ENCODE measurements around the gene TPBGL. TPM values are rescaled to one million over a fixed set of nuclear protein-coding genes. Genes with fewer than 3 reads are reported as not detected.

TPBGL gene
- total and polyA plus RNA-seq, 2 donors (not counting 1 experiment from before 2014, with no cell fraction given), result not detected

GRCh38 chr11:75263944-75264349 is 23.4 kb downstream of the TPBGL start:
- DNase-seq (ENCODE audit: low read depth in 2 of 2), result peak in 1 of 2 donors; percentile 41
- no peak for TF ChIP-seq CTCF (conservative IDR thresholded peaks at IDR 0.05 in 1 of 2, IDR thresholded peaks at IDR 0.05 in 1 of 2; ENCODE audit: low read depth in 1 of 2, low read length in 2 of 2)
- no peak for TF ChIP-seq EZH2 (IDR thresholded peaks at IDR 0.05; ENCODE audit: low read length, missing control alignments)
- Histone ChIP-seq H3K9me3 (ENCODE audit: control insufficient read depth, insufficient read depth, low read depth, low read length) (no peaks in the 10 kb centered on the region), H3K4me1 (ENCODE audit: control insufficient read depth, extremely low read depth, insufficient read depth, low read length) (no peaks in the 10 kb centered on the region), H3K79me2 (ENCODE audit: control insufficient read depth, insufficient read depth, low read length) (no peaks in the 10 kb centered on the region), H3K4me2 (ENCODE audit: extremely low read depth, insufficient read depth, low read length) (no peak overlapping the region), H3K27ac (ENCODE audit: insufficient read depth, low read length) (no peak overlapping the region), H3K4me3 (replicated peaks in 1 of 4; ENCODE audit: control extremely low read depth in 1 of 4, insufficient read depth in 1 of 4, low read depth in 3 of 4, low read length in 4 of 4) (no peak overlapping the region), H3K27me3 (ENCODE audit: control insufficient read depth, insufficient read depth, low read length) (peaks cover 8% of the 10 kb centered on the region), H2AFZ (ENCODE audit: low read length) (no peak overlapping the region), H3K9ac (ENCODE audit: insufficient read depth, low read length) (no peak overlapping the region), H4K20me1 (ENCODE audit: control insufficient read depth, extremely low read depth, insufficient read depth, low read length) (no peaks in the 10 kb centered on the region), H3K36me3 (ENCODE audit: control insufficient read depth, insufficient read depth, low read length) (no peaks in the 10 kb centered on the region)

- Histone ChIP-seq H3K36me3 (ENCODE audit: control insufficient read depth, insufficient read depth, low read length) (no peaks in the 10 kb centered on the region), H3K9ac (ENCODE audit: insufficient read depth, low read length) (no peak overlapping the region), H3K9me3 (ENCODE audit: control insufficient read depth, insufficient read depth, low read depth, low read length) (no peaks in the 10 kb centered on the region), H4K20me1 (ENCODE audit: control insufficient read depth, extremely low read depth, insufficient read depth, low read length) (no peaks in the 10 kb centered on the region), H3K4me1 (ENCODE audit: control insufficient read depth, extremely low read depth, insufficient read depth, low read length) (no peaks in the 10 kb centered on the region), H2AFZ (ENCODE audit: low read length) (no peak overlapping the region), H3K27me3 (ENCODE audit: control insufficient read depth, insufficient read depth, low read length) (peaks cover 8% of the 10 kb centered on the region), H3K4me2 (ENCODE audit: extremely low read depth, insufficient read depth, low read length) (no peak overlapping the region), H3K79me2 (ENCODE audit: control insufficient read depth, insufficient read depth, low read length) (no peaks in the 10 kb centered on the region), H3K27ac (ENCODE audit: insufficient read depth, low read length) (no peak overlapping the region), H3K4me3 (replicated peaks in 1 of 4; ENCODE audit: control extremely low read depth in 1 of 4, insufficient read depth in 1 of 4, low read depth in 3 of 4, low read length in 4 of 4) (no peak overlapping the region)
- no peak for DNase-seq (ENCODE audit: low read depth in 2 of 2)
- TF ChIP-seq EZH2 (IDR thresholded peaks at IDR 0.05; ENCODE audit: low read length, missing control alignments) (no peak), CTCF (conservative IDR thresholded peaks at IDR 0.05 in 1 of 2, IDR thresholded peaks at IDR 0.05 in 1 of 2; ENCODE audit: low read depth in 1 of 2, low read length in 2 of 2) (no peak)
These were observed 23.8 kb downstream of the TPBGL start for GRCh38 chr11:75264356-75264755.

- Histone ChIP-seq H4K20me1 (ENCODE audit: control insufficient read depth, extremely low read depth, insufficient read depth, low read length) (no peaks in the 10 kb centered on the region), H3K9ac (ENCODE audit: insufficient read depth, low read length) (no peak overlapping the region), H3K27me3 (ENCODE audit: control insufficient read depth, insufficient read depth, low read length) (peaks cover 4% of the 10 kb centered on the region), H3K4me3 (replicated peaks in 1 of 4; ENCODE audit: control extremely low read depth in 1 of 4, insufficient read depth in 1 of 4, low read depth in 3 of 4, low read length in 4 of 4) (no peak overlapping the region), H2AFZ (ENCODE audit: low read length) (no peak overlapping the region), H3K9me3 (ENCODE audit: control insufficient read depth, insufficient read depth, low read depth, low read length) (no peaks in the 10 kb centered on the region), H3K4me2 (ENCODE audit: extremely low read depth, insufficient read depth, low read length) (no peak overlapping the region), H3K79me2 (ENCODE audit: control insufficient read depth, insufficient read depth, low read length) (no peaks in the 10 kb centered on the region), H3K36me3 (ENCODE audit: control insufficient read depth, insufficient read depth, low read length) (no peaks in the 10 kb centered on the region), H3K4me1 (ENCODE audit: control insufficient read depth, extremely low read depth, insufficient read depth, low read length) (no peaks in the 10 kb centered on the region), H3K27ac (ENCODE audit: insufficient read depth, low read length) (no peak overlapping the region)
- DNase-seq (ENCODE audit: low read depth in 2 of 2), result no peak
- TF ChIP-seq CTCF (conservative IDR thresholded peaks at IDR 0.05 in 1 of 2, IDR thresholded peaks at IDR 0.05 in 1 of 2; ENCODE audit: low read depth in 1 of 2, low read length in 2 of 2) (no peak), EZH2 (IDR thresholded peaks at IDR 0.05; ENCODE audit: low read length, missing control alignments) (no peak)
These were observed 24.4 kb downstream of the TPBGL start for GRCh38 chr11:75264971-75265370.
